GM18498 (cell line): Measurements from ENCODE around the gene NUDT4.

Experiments used
- ATAC-seq: cut with Tn5 transposase; IDR thresholded peaks from one replicate; pipeline ENCODE4 v1.9.1; 2021; ENCODE audit warnings: mild to moderate bottlenecking, moderate library complexity; ENCODE audit not compliant: unreplicated experiment

Gene NUDT4

GRCh38 chr12:93451423-93452158 is 73.9 kb downstream of the NUDT4 start:
- ATAC-seq, result no peak

DNA sequence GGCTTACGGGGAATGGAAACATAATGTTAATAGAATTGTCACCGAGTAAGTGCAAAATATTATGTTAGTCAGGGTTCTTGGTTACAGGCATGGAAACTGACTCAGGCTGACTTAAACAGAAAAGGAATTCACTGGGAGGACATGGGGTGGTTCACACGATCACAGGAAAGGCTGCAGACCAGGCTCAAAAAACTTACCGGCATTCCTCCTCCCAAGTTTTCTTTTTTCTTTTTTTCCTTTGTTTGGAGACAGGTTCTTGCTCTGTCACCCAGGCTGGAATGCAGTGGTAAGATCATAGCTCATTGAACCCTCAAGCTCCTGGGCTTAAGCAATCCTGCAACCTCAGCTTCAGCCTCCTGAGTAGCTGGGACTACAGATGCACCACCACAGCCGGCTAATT is 75.9 kb downstream of the NUDT4 start:
- ATAC-seq, result no peak

- no peak for ATAC-seq
Observed at GRCh38 chr12:93456077-93456476, 78.4 kb downstream of the NUDT4 start.
